Non-pigmented ciliary epithelial cell (primary cell): ENCODE measurements around the gene HEXD.
A peak's percentile ranks its signal among the peaks of the same experiment; 100 is the strongest.
"Not testable (repeated sequence)": the region's sequence is repeated elsewhere in the genome, so short reads cannot be mapped to it uniquely, and the experiment has no call there.

Source experiments
- DNase-seq: peaks from one replicate; pipeline ENCODE4 v3.0.0-alpha.2; 2010; ENCODE audit warnings: low read depth

Gene HEXD

GRCh38 chr17:82396601-82397435 is 21.3 kb upstream of the HEXD start:
- DNase-seq: peak; percentile 34

GRCh38 chr17:82397449-82398335 is 20.5 kb upstream of the HEXD start:
- no peak for DNase-seq

GRCh38 chr17:82399041-82399441 is 19.1 kb upstream of the HEXD start:
- DNase-seq: no peak

GRCh38 chr17:82399601-82400101 is 18.5 kb upstream of the HEXD start:
- DNase-seq: no peak

- DNase-seq: no peak
Observed at GRCh38 chr17:82400206-82400605, 17.9 kb upstream of the HEXD start.

GRCh38 chr17:82400830-82401229 is 17.3 kb upstream of the HEXD start:
- no peak for DNase-seq

GRCh38 chr17:82402865-82403264 is 15.3 kb upstream of the HEXD start:
- no peak for DNase-seq

GRCh38 chr17:82403662-82404660 is 14.2 kb upstream of the HEXD start:
- DNase-seq: no peak

- DNase-seq: no peak
Observed at GRCh38 chr17:82405051-82405450, 13.1 kb upstream of the HEXD start.

- no peak for DNase-seq
Observed at GRCh38 chr17:82406131-82406671, 11.9 kb upstream of the HEXD start.

GRCh38 chr17:82407255-82407654 is 10.9 kb upstream of the HEXD start:
- no peak for DNase-seq

- no peak for DNase-seq
Observed at GRCh38 chr17:82408288-82408937, 9.7 kb upstream of the HEXD start.

GRCh38 chr17:82408938-82409318 is 9.2 kb upstream of the HEXD start:
- no peak for DNase-seq

GRCh38 chr17:82410014-82410716 is 8.0 kb upstream of the HEXD start:
- no peak for DNase-seq

- no peak for DNase-seq
Observed at GRCh38 chr17:82411396-82412053, 6.6 kb upstream of the HEXD start.

- DNase-seq: not testable (repeated sequence)
Observed at GRCh38 chr17:82412081-82412480, 6.1 kb upstream of the HEXD start.

- DNase-seq: no peak
Observed at GRCh38 chr17:82412535-82413520, 5.3 kb upstream of the HEXD start.

GRCh38 chr17:82414548-82415281 is 3.4 kb upstream of the HEXD start:
- DNase-seq: no peak
